Epidermal melanocyte (primary cell): Measurements from ENCODE around the gene SEL1L2.

ENCODE experiments used
- DNase-seq: peaks from one replicate; pipeline ENCODE4 v3.0.0; 2011; ENCODE audit warnings: low spot score; ENCODE audit not compliant: insufficient read length

Gene SEL1L2

GRCh38 chr20:13929836-13930235, 60.6 kb downstream of the SEL1L2 start:
- DNase-seq: no peak

GRCh38 chr20:13928901-13929300, 61.5 kb downstream of the SEL1L2 start:
- no peak for DNase-seq

DNA sequence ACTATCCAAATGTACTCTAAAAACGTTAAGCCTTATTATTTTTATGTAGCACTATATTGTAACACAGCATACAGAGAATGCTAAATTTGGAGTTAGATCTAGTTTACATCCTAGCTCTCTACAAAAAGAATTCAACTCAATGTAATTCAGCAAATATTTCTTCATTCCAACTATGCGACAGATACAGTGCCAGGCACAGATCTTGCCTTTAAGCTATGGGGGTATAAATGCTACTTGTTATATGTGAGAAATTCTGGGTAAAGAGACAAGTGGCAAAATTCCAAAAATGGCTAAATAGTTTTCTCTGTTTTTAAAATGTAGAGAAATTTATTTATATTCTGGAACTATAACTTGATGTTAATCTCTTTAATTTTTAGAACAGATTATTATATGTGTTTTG, 63.2 kb downstream of the SEL1L2 start:
- DNase-seq: no peak

DNA sequence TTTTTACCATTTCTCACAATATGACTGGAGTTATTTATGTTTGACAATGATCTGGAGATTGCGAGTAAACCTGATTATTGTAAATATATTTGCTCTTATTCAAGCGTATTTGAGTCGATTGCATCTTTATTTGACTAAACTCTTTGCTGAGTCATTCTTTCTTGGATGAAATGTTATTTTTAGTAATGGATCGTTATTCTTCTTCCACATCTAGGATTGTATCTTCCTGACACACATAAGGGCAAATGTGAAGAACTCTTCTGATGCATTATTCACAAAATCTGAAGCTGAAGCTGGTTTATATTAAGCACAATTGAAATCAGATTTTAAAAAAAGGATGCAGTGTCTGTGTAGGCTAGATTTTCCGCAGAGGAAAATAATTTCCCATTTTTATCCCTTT, 68.2 kb downstream of the SEL1L2 start:
- DNase-seq: no peak

DNA sequence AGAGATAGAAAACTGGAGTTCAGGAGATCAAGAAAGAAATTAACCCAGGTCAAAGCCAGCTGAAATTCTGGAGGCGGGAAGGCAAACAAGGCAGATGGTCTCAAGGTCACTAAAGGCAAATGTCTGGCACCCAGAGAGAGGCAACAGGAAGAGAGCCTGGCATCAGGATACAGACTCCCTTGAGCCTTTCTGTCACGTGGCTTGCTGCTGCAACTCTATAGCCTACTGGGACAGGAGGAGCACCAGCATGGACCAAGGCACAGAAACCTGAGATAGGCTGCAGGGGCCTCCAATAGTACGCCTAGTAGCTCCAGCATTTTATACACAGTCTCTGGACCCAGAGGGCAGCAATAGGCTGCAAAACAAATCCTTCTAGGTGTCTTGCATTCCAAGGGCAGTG, 75.1 kb downstream of the SEL1L2 start:
- DNase-seq: no peak

DNA sequence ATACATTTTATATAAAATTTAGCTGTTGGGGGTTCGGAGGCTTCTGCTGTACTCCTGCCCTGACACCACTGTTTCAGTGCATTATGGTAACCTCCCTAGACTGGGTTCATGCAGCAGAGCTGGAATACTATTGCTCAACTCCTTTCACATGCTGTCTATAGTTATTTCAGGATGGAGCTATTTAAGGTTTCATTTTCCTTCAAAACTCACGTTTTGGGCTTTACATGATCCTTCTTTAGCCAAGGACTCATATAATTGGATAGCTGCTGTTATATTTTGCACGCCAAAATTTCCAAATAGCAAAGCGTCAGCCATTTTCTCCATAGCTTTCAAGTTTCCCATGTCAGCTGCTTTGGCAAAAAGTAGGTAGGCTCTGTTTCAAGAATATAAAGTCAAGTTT, 76.8 kb downstream of the SEL1L2 start:
- no peak for DNase-seq

DNA sequence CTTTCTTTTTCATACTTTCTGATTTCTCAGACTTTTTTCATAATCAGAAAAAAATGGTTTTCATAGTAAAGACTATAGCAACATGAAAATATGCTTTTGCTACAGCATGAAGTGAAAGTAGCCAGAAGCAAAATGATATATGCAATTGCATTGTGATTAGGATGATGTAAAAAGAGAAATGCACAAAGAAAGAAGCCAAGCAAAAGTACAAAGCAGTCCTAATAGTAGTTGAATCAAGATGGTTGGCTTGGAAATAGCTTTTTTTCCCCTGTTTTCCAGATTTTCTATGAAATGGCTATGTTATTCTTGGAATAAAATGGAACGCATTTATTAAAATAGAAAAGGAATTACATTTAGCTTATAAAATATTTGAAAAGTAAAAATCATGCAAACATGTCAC, 77.3 kb downstream of the SEL1L2 start:
- DNase-seq: no peak

- no peak for DNase-seq
These were observed 79.9 kb downstream of the SEL1L2 start for GRCh38 chr20:13910492-13910891.

- no peak for DNase-seq
These were observed 81.3 kb downstream of the SEL1L2 start for GRCh38 chr20:13909067-13909466.

- no peak for DNase-seq
These were observed 85.6 kb downstream of the SEL1L2 start for GRCh38 chr20:13904766-13905165.

GRCh38 chr20:13900496-13900895, 89.9 kb downstream of the SEL1L2 start:
- no peak for DNase-seq

- peak; percentile 27 for DNase-seq
These were observed 92.3 kb downstream of the SEL1L2 start for GRCh38 chr20:13898012-13898612.

DNA sequence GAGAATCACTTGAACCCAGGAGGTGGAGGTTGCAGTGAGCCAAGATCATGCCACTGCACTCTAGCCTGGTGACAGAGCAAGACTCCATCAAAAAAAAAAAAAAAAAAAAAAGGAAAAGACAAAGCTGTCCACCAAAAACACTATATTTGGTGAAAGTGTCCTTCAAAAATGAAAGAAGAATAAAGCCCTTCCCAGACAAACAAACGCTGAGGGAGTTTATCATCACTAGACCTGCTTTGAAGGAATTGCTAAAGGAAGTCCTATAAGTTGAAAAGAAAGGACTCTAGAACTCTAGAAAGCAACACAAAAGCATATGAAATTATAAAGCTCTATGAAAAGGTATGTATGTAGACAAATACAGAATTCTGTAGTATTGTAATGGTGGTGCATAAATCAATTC, 98.8 kb downstream of the SEL1L2 start:
- DNase-seq: no peak

DNA sequence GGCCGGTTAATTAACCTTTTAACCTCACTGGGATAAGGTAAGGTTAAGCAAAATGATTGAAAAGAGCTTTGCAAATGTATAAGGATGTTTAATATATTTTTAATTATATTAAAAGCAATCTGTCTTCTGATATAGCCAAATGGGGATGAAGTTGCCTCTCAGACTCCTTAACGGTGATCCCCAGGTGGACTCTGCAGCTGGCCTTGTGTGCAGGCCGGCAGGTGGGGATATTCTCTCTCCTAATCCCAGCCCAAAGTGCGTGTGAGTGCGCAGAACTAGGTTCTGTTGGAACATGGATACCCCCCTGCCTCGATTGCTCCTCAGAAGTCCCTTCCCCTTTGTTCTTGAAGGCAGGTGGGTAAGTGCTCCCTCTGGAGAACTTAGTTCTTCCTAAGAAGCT, 105.6 kb downstream of the SEL1L2 start:
- DNase-seq: no peak

- no peak for DNase-seq
These were observed 107.0 kb downstream of the SEL1L2 start for GRCh38 chr20:13883425-13883824.

GRCh38 chr20:13878566-13878965, 111.8 kb downstream of the SEL1L2 start:
- no peak for DNase-seq

- no peak for DNase-seq
These were observed 112.6 kb downstream of the SEL1L2 start for GRCh38 chr20:13877793-13878192.

GRCh38 chr20:13875265-13875811, 115.1 kb downstream of the SEL1L2 start:
- no peak for DNase-seq

DNA sequence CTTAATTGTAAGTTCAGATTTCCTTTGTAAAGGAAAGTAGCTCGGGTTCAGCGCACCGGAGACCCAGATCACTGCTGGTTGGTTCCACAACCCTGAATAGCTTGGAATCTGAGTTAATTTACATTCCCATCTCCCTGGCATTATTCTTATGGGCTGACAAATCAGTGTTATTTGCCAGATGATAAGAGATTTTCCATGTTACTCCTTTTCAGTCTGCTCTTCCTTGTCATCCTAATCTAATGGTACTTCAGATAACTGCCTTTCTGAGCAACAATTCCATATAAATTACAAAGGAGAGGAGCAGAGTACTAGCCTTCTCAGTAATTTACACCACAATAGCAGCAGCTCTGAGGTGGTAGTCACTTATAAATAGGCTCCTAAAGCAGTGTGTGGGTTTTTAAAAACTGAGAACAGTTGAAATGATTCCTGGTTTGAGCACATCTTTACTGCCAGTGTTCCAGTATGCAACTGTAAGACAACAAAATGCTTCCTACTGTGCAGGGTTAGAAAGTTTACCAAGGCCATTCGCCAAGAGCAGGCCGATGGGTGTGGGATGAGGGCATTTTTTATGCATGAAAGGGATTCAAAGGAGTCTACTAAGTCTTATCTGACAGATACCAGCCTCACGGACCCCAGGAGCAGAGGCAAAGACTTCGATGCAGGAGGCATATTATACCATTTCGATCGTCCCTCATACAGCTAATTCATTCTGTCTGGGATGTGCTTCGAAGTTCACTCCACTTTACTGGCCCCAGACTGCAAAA, 115.8 kb downstream of the SEL1L2 start:
- DNase-seq: no peak

DNA sequence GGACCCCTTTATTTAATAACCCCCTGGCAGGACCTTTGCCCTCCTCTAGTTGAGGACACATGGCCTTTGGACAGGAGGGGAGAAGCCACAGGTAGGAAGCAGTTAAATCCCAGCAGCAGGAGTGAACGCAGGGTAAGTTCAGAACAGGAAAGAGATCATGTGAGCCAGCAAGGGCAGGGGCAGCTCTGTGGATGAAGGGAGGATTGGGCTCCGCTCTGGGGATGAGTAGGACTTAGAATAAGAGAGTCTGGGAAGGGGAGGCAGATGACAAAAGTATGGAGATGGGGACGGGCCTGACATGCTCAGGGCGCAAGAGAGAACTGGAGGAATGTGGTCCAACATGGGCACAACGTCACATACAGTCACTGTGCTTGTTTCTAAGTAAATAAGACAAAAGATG, 116.6 kb downstream of the SEL1L2 start:
- DNase-seq: no peak

DNA sequence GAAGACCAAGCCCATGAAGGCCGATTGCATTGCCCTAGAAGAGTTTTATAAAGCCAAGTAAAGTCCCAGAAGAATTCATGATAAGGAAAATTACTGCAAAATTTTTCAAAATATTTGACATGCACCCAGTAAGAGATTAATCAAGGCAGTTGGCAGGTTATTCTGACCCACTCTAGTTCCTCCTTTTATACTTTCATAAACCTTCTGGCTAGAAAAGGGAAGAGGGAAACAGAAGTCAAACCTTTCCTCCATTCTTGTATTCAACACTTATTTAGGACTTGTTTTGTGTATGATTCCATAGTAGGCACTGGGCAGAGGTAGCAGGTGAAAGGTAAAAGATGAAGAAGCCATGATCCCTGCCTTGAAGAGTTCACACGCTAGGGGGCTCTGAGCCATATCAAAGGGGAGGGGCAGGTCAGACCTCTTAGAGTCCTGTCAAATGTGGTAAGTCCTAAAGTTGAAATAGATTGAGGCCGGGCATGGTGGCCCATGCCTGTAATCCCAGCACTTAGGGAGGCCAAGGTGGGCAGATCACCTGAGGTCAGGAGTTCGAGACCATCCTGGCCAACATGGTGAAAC, 120.2 kb downstream of the SEL1L2 start:
- no peak for DNase-seq

GRCh38 chr20:13868331-13868730, 122.1 kb downstream of the SEL1L2 start:
- no peak for DNase-seq
